HG03039 (cell line): Measurements from ENCODE around the gene EXOC3L1.
A peak's percentile ranks its signal among the peaks of the same experiment; 100 is the strongest.

ENCODE experiments used
- ATAC-seq: cut with Tn5 transposase; IDR thresholded peaks from one replicate; pipeline ENCODE4 v1.9.1; 2021; ENCODE audit warnings: mild to moderate bottlenecking, moderate library complexity; ENCODE audit not compliant: unreplicated experiment

The EXOC3L1 gene

GRCh38 chr16:67150047-67150832 is 39.7 kb downstream of the EXOC3L1 start:
- ATAC-seq: peak; percentile 23

DNA sequence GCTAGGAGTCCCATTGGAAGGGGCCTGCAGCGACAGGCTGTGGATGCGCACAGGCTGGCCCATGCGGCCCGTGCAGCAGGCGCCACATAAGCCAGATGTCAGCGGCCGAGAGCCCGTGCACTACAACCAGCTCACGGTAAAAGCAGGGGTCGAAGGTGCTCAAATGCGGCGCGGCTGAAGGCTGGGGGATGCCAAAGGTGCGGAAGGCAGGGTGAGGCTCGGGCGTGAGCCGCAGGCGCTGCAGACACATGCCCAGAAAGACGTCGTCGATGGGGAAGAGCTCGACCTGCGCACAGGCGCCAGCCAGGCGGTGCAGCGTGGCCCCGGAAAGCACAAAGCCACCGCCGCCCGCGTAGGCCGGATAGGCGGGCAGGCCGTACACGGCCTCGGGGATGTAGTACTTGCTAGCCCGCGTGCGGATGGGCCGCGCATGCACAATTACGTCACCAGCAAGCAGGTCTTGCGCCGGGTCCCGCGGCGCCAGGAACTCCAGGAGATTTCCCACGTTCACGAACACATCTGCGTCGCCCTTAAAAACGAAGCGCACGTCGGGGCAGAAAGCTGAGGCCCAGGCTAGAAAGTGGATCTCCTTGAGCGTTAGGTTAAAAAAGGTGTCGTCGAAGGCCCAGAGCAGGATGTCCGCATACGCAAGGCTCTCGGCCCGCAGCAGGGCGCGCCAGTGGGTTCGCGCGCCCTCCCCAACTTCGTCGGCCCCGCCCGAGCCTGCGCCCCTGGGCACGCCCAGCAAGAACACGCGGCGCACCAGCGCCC is 40.5 kb downstream of the EXOC3L1 start:
- ATAC-seq: no peak

DNA sequence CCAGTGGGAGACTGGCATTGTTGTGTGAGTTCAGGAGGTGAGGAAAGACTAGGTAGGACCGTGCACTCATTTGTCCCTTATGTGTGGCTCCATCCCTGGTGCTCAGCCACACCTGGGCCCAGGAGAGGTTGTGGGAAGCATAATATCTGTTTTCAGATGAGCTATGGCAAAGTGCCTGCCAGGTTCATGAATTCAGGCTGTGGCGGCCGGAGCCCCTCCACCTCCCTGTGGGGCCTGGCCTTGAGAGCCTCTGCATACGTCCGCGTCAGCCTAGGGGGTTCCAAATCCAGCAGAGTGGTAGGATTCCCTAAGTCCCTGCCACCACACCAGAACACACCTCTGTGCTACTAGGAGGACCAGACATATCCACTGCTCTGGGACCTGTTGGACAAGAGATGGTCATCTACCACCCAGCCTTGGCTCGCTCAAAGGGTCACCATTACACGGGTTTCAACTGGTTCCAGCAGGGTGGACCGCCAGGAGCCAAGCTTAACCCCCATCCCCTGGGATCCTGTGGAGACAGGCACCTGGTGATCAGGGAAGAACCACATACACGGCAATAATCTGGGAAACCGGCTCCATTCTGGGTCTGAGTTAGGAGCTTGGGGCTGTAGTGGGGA is 41.2 kb downstream of the EXOC3L1 start:
- ATAC-seq: no peak

DNA sequence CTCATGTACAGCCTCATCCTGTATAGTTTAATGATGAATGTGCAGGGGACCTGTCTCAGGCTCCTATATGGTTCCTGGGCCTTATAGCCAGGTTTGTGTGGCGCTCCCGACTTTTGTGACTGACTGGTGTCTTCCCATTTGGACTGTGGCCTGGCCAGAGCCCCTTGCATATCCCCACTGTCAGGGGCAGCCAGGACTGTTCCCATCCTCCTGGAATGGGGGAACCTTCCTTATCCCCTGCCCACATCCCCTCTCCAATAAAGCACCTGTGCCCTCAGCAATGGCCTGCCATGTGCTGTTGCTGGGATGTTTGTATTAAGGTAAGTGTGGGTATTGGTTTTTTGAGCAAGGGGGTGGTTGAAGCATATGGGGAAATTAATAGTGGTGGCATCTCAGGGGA is 41.7 kb downstream of the EXOC3L1 start:
- no peak for ATAC-seq

- ATAC-seq: no peak
These were observed 42.3 kb downstream of the EXOC3L1 start for GRCh38 chr16:67147437-67148140.

- no peak for ATAC-seq
These were observed 43.2 kb downstream of the EXOC3L1 start for GRCh38 chr16:67146523-67147357.

- ATAC-seq: no peak
These were observed 44.2 kb downstream of the EXOC3L1 start for GRCh38 chr16:67145746-67146145.

DNA sequence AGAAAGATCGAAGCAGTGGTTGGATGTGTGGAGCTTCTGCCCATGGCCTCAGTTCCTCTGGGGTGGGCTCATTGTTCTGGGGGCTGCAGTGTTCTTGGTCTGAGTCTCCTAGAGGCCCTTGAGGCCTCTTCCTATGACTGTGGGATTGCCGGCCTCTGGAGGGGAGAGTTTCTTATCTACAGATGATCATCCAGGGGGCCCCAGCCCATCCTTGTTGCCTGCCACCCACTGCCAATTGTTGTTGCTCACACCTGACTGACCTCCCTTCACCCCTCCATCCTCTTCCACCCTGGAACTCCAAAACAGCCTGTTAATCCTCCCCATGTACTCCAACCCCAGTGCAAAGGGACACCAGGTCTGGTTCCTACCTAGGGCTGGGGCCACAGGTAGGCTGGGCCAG is 45.0 kb downstream of the EXOC3L1 start:
- no peak for ATAC-seq

DNA sequence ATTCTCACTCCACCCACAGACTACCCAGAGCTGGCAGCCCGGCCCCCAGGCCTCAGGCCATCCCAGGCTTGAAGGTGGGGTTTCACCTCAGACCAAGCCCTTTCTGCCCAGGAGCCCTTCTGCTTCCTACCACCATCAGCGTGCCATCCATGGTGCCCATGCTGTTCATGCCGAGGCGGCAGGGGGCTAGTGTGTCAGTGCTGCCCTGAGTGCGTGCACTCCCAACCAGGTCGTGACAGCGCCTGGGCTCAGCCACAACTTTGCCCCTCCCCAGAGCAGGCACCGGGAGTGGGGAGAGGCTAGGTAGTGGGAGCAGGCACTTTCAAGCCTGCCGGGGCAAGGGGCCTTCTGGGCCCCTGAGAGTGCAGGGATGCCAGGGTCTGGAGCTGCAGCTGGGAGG is 47.6 kb downstream of the EXOC3L1 start:
- no peak for ATAC-seq

- ATAC-seq: no peak
These were observed 48.5 kb downstream of the EXOC3L1 start for GRCh38 chr16:67141391-67141790.

GRCh38 chr16:67137605-67138004 is 52.3 kb downstream of the EXOC3L1 start:
- ATAC-seq: no peak
